ENCODE results near the gene CLCN7.

The CLCN7 gene

DNA sequence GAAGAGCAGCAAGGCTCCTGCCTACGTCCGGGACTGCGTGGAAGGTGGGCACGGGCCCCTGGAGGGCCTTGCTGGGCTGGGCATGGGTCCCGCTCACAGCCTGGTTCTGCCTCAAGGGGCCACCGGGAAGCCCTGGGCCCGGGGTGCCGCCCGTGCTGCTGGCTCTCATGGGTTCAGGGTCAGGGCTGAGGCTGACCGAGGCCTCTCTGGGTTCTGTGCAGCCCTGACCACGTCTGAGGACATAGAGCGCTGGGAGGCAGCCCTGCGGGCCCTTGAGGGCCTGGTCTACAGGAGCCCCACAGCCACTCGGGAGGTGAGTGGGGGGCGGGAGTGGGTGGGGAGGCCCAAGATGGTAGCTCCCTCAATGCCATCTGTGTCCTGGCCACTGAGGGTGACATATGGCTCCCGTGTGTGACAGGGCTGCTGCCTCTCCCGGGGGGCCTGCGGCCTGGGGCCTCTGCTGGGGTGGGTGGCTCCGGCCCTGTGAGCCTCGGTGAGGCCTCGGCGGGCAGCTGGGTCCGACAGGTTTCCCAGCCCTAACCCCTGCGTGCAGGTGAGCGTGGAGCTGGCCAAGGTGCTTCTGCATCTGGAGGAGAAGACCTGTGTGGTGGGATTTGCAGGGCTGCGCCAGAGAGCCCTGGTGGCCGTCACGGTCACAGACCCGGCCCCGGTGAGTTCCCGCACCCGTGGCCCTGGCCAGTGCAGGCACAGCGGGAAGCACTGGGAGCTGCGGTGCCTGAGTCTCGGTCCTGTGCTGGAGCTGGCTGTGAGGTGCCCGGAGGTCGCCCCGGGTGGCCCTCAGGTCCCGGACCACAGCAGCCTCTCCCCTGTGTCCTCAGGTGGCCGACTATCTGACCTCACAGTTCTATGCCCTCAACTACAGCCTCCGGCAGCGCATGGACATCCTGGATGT lies 27.5 kb upstream of the CLCN7 start:
- no peak for DNase-seq (ENCODE audit: low read depth in 2 of 2)

DNA sequence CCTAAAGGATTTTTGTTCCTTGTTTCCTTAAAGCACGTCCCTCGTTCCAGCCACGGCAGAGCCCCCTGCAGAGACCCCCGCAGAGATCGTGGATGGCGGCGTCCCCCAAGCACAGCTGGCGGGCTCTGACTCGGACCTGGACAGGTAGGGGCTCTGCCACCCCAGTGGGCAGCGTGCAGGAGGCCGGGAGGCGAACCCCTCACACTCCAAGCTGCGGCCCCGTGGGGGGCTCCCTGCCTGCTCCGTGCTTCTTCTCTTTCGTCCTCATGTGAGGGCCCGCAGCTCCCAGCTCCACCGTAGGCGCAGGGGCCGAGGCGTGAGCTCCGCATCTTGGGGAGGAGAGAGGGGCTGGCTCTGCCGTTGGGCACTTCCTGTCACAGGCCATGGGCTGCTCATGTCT lies 26.8 kb upstream of the CLCN7 start:
- no peak for DNase-seq (ENCODE audit: low read depth in 2 of 2)

DNA sequence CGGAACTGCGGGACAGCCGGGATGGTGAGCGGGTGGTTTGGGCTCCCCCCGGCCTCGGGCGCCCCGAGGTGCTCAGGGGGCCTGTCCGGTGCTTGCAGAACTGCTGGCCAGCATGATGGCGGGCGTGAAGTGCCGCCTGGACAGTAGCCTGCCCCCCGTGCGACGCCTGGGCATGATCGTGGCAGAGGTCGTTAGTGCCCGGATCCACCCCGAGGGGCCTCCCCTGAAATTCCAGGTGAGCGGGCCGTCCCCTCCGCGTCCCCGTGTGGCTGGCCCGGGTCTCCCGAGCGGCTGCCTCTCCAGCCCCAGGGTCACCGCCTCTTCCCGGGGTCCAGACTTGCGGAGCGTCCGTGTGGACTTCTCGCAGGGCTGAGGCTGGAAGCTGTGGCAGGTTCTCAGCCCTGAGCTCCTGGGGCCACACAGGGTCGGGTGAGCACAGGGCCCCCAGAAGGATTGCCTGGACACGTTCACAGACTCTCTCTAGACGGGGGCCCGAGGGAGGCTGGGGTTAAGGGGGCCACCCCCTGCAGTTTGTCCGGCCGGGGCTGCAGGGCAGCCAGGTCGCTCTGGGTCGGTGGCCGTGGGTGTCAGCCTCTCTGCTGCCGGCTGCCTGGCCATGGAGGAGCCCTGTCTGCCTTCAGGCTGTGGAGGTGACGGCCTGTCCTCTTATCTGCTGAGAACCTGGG lies 25.8 kb upstream of the CLCN7 start:
- DNase-seq (ENCODE audit: low read depth in 2 of 2), result no peak

DNA sequence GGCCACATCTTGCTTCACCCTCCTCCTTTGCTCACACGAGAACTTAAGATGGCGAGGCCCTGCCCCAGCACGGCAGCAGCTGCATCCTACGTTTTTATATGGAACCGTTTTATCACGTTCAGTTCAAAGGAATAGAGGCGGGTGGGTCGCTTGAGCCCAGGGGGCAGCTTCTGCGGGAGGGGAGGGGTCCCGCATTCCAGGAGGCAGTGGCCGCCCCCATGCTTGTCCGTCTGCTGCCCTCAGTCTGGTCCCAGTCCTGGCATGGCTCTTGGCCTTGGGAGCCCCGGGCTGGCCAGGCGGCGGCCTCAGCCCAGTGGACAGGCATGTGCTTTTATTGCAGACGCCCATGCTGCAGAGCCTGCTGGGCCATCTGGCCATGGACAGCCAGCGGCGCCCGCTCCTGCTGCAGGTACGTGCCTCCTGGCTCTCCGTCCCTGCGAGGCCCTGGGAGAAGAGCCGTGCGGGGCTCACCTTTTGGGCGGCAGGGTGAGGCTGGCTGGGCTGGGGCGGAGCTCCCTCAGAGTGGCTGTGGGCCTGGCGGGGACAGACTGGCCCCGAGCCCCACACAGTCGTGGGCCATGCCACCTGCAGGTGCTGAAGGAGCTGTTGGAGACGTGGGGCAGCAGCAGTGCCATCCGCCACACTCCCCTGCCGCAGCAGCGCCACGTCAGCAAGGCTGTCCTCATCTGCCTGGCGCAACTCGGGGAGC lies 25.1 kb upstream of the CLCN7 start:
- DNase-seq (ENCODE audit: low read depth in 2 of 2), result no peak

DNA sequence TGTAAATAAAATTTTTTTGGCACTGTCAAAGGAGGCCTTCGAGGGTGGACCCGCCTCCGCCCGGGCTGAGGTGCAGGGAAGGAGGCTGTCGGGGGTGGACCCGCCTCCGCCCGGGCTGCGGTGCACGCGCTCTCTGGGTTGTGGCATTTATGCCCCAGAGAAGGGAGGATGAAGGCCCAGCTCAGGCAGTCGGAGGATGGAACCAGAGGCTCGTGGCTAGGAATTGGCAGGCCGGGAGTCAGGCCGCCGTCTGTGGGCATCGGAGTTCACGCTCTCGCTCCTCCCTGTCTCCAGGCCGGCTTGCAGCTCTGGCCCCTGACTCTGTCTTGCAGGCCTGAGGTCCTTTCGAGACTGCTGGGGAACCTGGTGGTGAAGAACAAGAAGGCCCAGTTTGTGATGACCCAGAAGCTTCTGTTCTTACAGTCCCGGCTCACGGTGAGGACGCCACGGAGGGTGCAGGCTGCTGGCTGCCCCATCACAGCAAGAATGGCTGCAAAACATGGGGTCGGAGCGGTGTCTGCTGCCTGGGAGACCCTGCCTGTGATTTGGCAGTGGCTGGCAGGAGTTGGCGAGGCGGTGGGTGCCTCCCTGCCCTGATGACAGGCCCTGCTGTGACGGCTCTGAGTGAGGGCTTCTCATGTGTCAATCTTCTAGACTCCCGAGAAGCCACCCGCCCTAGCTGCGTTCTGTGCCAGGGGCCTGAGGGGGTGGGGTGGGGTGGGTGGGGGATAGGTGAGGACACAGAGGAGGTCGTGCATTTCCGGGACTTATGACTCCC lies 24.3 kb upstream of the CLCN7 start:
- no peak for DNase-seq (ENCODE audit: low read depth in 2 of 2)

DNA sequence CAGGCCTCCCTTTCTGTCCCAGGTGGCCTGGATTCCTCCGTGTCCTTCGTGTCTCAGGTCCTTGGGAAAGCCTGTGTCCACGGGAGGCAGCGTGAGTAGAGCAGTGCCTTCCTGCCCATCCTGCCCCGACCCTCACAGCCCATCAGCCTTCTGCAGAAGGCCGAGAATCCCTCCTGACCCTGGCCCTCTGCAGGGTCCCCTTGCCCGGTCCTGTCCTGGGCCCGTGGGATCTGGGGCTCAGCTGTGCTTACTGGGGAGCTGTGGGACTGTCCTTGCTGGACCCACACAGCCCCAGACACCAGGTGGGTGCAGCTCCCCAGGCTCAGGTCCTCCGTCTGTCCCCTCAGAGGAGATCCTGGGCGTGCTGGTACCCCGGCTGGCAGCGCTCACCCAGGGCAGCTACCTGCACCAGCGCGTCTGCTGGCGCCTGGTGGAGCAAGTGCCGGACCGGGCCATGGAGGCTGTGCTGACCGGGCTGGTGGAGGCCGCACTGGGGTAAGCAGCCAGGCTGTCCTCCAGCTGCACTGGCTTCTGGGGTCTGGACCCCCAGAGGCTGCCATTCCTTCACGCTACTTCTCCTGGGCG lies 22.3 kb upstream of the CLCN7 start:
- no peak for DNase-seq (ENCODE audit: low read depth in 2 of 2)

DNA sequence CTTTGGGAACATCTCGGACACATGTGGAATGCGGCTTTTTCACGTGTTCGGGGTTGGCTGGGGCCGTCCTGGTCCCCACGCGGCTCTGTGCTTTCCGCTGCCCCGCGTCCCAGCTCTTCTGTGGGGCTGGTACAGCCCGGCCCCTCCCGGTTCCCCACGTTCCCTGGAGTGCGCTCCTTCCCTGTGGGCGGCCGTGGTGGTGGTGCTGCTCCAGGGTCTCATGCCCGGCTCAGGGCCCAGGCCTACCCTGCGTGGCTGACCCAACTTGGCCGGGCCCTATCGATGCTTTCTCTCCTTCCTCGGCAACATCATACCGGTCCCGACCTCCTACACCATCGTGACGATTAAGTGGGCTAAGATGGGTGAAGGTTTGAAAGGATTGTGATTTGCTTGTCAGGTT lies 21.6 kb upstream of the CLCN7 start:
- no peak for DNase-seq (ENCODE audit: low read depth in 2 of 2)

DNA sequence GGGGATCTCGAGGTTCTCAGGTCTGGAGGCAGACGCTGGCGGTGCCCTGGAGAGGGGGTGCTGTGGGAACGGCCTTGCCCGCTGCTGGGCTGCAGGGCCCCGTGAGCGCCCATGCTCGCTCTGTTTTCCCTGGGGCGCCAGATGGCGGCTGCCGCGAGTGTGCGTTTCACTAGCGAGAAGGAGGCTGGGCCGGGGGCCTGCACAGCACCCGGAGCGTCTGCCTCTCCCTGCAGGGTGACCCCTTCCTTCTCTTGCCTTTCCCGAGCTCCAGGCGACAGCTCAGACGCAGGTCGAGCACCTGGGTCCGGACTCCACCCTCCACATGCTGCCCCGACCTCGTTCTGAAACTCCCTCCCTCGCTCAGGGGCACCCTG lies 21.0 kb upstream of the CLCN7 start:
- no peak for DNase-seq (ENCODE audit: low read depth in 2 of 2)

DNA sequence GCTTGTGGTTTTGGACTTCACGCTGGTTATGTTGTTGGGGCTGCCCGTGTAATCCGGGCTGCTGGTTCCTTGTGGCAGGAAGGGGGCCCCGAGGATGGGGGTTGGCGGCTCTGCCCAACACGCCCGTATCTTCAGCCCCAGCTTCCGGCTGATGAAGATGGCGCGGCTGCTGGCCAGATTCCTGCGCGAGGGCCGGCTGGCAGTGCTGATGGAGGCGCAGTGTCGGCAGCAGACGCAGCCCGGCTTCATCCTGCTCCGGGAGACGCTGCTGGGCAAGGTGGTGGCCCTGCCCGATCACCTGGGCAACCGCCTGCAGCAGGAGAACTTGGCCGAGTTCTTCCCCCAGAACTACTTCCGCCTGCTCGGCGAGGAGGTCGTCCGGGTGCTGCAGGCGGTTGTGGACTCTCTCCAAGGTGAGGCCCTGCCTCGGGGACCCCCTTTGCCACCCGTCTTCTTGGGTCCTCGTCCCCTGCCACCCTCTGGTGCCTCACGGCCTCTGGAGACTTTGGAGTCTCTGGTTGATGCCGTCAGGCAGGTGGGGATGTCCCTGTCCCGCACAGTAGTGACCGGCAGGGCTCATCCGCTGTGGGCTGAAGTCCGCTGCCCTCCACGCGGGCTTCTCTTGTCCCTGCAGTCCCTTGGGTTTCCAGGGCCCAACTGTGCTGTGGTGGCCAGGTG lies 20.5 kb upstream of the CLCN7 start:
- no peak for DNase-seq (ENCODE audit: low read depth in 2 of 2)

DNA sequence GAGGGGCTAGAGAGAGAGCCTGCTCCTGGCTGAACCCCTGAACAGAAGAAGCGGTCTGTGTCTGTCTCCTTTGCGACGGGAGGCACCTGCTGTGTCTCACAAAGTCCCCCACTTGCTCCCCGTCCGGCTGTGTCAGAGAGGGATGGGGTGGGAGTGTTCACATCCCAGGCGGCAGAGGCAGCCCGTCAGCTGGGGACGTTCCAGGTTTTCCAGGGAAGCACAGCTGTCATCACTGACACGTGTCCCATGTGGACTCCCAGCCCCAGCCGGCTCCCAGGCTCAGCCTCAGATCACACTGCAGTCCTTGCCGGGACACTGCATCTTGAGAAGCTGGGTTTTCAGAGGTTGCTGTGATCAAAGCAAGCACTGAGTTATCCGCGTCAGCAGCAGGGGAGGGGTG lies 19.9 kb upstream of the CLCN7 start:
- no peak for DNase-seq (ENCODE audit: low read depth in 2 of 2)

DNA sequence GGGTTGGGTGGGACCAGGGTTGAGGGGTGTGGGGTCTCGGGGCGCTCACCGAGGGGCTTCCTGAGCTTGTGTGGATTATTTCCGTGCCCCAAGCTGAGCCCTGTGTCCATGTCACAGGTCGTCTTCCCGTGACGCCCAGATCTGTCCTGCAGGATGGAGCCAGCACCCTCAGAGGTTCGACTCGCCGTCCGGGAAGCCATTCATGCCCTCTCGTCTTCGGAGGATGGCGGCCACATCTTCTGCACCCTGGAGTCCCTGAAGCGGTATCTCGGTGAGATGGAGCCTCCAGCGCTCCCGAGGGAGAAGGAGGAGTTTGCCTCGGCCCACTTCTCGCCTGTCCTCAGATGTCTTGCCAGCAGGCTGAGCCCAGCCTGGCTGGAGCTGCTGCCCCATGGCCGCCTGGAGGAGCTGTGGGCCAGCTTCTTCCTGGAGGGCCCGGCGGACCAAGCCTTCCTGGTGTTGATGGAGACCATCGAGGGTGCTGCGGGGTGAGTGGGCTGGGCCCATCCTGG lies 19.4 kb upstream of the CLCN7 start:
- DNase-seq (ENCODE audit: low read depth in 2 of 2), result no peak

DNA sequence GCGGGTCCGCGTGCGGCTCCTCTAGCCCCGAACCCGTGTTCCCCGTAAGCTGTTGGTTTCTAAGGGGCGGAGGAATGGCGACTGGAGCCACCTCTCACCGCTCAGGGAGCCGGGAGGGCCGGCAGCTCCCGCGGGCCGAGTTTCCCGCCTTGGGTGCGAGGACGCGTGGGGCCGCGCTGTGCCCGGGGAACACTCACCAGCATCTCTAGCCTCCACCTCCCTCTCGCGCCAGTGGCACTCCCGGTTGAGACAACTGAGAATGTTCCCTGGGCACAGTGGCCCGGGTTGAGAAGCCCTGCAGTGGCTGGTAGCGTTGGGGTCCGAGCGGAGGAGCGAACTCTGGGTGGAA lies 18.9 kb upstream of the CLCN7 start:
- DNase-seq (ENCODE audit: low read depth in 2 of 2), result peak in 1 of 2 donors; percentile 11

DNA sequence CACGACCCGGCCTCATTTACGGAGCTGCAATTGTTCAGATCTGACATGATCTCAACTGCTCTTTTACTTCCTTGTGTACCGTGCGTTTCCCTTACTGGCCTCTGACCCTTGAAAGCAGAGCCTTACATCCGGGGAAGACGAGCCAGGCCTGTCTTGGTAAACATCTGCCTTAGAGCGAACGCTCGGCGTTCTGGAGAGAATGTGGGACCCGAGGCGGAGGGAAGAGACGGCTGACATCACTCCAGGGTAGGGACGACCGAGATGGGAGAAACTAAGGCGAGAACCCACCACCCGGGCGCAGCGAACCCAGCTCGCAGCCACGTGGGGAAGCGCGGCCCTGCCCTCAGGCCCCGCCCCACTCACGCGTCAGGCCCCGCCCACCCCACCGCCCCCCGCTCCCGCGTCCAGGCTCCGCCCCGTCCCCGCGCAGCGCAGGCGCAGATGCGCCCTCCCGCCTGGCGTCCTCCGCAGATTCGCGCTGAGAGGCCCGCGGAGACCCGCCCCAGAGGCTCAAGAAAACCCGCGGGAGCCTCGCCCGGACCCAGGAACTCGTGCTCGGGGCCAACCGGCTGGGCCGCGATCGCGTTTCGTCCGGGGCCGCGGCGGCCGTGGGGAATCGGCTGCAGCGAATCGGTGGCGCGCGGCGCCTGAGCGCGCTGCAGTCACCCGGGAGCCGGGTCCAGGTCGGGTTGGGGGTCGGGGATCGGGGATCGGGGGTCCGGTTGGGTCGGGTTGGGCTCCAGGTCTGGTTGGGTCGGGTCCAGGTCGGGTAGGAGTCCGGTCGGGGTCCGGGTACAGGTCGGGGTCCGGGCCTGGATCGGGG lies 18.3 kb upstream of the CLCN7 start, which contains the start of gene TELO2:
TSS of gene TELO2 (plus strand) at position 438 of the 823 bp plus-strand sequence. CDS start 922 bp downstream, outside the sequence.
- peak; percentile 73 to 87 for DNase-seq (ENCODE audit: low read depth in 2 of 2)

DNA sequence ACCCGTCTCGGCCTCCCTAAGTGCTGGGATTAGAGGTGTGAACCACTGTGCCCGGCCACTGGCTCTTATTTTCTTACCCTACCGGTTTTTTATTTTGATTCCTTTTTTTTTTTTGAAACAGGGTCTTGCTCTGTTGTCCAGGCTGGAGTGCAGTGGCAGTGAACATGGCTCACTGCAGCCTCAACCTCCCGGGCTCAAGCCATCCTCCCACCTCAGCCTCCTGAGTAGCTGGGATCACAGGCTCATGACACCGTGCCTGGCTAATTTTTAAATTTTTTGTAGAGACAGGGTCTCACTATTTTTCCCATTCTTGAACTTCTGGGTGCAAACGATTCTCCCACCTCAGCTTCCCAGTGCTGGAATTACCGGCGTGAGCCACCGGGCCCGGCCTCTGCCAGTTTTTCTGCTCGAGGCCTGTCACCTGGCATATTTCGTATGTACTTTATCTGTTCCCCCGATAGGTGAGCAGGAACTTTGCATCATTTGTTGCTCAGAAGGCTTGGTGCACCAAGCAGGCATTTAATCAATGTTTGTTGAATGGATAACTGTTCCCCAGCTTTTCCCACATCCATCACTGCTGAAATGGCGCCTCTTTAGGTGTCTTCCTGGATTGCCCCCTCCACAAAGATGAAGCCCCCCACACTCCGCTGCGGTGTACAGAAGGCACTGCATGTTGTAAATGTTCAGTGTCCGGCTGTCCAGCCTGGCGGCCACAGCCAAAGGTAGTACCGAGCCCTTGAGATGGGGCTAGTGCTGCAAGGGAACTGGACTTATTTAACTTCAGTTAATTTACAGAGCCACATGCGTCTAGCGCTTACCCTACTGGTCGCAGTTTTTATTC lies 17.5 kb upstream of the CLCN7 start:
- no peak for DNase-seq (ENCODE audit: low read depth in 2 of 2)

DNA sequence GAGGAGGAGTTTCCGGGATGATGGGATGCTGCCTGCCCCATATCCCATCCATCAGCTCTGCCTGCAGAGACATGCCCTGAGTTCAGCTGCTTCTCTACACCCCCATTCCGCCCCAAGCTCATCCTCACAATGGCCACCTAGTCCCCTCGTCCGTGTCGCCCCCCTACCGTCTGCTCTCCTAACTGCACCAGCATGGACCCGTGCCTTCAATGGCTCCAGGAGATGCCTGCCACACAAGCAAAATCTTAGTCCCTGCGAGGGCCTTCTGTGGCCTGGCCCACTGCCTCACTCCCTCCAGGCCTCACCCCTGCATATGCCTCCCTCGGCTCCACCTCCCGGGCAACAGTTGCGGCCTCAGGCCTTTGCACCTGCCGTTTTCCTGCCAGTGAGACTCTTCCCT lies 16.5 kb upstream of the CLCN7 start:
- DNase-seq (ENCODE audit: low read depth in 2 of 2), result no peak

DNA sequence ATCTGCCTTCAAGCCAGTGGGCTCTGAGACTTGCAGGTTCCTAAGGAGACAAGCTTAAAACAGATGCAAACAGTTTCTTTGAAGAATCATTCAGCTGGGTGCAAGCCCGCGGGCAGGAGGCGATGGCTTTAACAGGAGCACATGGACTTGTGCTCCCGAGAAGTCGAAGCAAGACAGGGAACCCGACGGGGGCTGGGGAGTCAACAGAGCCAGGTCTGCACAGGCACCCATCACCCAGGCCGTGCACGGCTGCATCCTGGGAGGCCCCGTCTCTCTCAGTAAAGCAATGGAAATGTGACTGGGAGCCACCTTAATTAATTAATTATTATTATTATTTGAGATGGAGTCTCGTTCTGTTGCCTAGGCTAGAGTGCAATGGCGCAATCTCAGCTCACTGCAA lies 14.2 kb upstream of the CLCN7 start:
- DNase-seq (ENCODE audit: low read depth in 2 of 2), result no peak

DNA sequence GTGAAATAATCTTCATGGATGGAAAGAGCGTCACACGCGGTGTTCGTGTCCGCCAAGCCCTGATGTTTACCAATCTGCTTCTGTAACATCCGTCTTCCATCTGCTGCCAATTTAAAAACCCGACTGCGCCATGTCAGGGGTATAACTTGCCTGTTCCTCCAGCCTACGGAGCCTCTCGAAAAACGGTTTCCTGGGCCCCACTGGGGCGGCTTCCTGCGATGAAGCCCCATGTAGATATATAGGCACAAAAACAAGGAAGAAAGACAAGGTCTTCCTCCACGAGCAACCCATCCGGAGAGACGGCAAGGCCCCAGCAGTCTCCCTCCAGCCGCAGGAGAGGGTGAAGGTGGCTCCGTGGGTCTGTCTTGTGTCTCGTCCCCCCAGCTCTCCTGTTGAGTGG lies 13.8 kb upstream of the CLCN7 start, which contains the start of gene PTX4:
TSS of gene PTX4 (minus strand) at position 326 of the 400 bp plus-strand sequence. CDS start at position 291, 35 bp downstream.
- DNase-seq (ENCODE audit: low read depth in 2 of 2), result no peak

DNA sequence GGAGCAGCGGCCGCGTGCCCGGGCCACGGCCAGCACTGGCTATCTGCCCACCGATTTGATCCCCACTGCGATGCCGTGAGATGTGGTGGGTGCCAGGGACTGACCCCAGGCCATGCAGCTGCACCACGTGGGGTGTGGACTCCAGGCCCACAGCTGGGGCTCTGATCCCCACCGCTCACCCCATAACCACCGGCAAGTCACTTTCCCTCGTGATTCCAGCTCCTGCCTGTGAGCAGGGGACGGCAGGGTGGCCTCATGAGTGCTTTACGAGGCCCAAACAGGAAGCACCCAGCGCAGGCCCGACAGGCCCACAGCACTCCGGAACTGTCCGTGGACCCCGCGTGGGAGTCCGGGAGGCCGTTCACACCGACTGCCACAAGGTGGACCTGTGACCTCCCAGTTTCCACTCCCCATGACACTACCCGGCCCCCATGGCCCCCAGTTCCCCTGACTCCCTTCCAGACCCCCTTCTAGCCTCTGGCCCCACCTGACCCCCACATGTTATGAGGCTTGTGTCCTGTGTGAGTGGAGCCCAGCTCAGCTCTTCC lies 13.3 kb upstream of the CLCN7 start:
- no peak for DNase-seq (ENCODE audit: low read depth in 2 of 2)
